ENCODE data around the gene ATG2B.

The ATG2B gene

DNA sequence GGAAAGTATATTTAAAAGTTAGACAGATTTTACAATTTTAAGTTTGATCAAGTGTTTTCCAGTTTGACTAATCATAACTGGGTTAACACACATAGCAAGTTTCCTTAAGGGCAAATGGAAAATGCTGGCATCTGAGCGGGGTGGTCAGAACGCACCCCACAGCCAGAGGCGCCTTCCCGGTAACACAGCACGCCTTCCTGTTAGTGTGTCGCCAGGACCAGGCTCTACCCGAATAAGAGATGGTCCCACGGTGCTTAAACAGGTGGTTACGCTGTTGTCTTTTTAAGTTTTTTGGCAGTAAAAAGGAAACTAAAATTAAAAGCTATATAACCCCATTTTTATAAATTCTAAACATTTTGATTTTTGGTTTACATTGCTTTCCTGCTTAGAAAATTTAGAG is 79.1 kb downstream of the ATG2B start:
- CTCF ChIA-PET, result interaction anchor here (0.7 to 18.8 kb wide), 3 partner anchors 8 to 290 kb away, joined by 3 to 746 read pairs (median 50); no protein-coding TSS in a partner anchor
- no peak overlapping the region for H3K4me3 ChIP-seq (ENCODE audit: low read depth, low read length)

DNA sequence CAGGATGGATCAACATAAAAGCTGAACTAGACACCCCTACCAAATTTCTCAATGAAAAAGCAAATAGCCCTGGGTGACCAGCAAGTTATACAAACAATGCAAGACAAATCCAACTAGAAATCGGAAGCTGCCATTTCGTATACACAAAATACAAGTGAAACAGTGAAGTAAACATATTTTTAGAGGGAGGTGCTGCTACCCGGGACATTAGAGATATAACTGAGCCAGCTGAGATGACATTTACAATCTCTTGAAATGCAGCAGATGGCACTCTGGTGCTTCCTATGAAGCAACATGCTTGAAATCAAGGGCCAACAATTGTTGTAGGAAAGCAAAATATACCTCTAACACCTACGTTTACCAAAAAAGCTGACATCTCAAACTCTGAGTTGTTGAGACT is 81.7 kb downstream of the ATG2B start:
- TF ChIP-seq, protein P1, sequence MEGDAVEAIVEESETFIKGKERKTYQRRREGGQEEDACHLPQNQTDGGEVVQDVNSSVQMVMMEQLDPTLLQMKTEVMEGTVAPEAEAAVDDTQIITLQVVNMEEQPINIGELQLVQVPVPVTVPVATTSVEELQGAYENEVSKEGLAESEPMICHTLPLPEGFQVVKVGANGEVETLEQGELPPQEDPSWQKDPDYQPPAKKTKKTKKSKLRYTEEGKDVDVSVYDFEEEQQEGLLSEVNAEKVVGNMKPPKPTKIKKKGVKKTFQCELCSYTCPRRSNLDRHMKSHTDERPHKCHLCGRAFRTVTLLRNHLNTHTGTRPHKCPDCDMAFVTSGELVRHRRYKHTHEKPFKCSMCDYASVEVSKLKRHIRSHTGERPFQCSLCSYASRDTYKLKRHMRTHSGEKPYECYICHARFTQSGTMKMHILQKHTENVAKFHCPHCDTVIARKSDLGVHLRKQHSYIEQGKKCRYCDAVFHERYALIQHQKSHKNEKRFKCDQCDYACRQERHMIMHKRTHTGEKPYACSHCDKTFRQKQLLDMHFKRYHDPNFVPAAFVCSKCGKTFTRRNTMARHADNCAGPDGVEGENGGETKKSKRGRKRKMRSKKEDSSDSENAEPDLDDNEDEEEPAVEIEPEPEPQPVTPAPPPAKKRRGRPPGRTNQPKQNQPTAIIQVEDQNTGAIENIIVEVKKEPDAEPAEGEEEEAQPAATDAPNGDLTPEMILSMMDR (IDR thresholded peaks at IDR 0.05; ENCODE audit: insufficient read depth, low read length, missing control alignments), result no peak
- H3K4me3 ChIP-seq (ENCODE audit: low read depth, low read length), result no peak overlapping the region
- ChIA-PET CTCF (interaction anchor here (0.7 to 18.8 kb wide), 7 partner anchors 9 to 288 kb away, joined by 3 to 746 read pairs (median 7); no protein-coding TSS in a partner anchor), POLR2A (no interaction called here)
- no peak for DNase-seq (ENCODE audit: low read depth, low spot score)

More for the DNA sequence above, 79.1 kb downstream of the ATG2B start:
- DNase-seq (ENCODE audit: low read depth, low spot score), result no peak
- POLR2A ChIA-PET, result no interaction called here
- TF ChIP-seq, protein P1 (IDR thresholded peaks at IDR 0.05; ENCODE audit: insufficient read depth, low read length, missing control alignments), result no peak

DNA sequence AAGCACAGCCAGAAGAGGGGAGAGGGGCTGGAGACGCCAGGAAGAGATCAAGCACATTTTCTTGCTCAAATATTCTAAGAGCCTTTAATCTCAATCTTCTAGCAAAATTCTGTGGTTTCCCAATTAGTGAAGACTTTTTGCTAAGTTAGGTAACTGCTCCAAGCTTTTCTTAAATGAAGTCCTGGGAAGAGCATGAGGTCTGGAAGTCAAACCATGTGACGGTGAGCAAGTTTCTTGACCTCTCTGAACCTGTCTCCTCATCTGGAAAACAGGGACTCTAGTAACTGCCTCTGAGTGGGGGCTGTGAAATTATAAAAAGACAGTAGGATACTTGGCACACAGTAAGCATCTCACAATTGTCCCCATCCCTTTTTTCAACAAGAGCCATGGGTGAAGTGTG is 83.0 kb downstream of the ATG2B start:
- TF ChIP-seq, protein P1 (IDR thresholded peaks at IDR 0.05; ENCODE audit: insufficient read depth, low read length, missing control alignments), result no peak
- ChIA-PET POLR2A (no interaction called here), CTCF (interaction anchor here (1.4 to 18.8 kb wide), 5 partner anchors 18 to 286 kb away, joined by 3 to 746 read pairs (median 11); no protein-coding TSS in a partner anchor)
- H3K4me3 ChIP-seq (ENCODE audit: low read depth, low read length), result no peak overlapping the region
- no peak for DNase-seq (ENCODE audit: low read depth, low spot score)

DNA sequence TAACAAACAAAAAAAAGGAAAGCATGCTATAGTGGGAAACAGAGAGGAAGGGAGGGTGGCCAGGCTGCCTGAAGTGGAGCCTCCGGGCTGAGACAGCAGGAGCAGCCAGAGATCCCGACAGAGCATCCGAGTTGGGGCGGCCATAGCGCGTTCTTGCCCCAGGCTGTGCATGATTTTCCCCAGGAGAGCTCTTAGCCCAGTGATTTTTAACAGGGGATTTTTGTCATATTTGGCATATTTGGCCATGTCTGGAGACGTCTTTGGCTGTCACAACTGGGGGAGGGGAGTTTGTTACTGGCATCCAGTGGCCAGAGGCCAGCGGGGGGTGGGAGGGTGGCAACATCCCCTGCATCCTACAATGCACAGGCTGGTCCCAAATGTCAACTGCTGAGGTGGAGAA is 83.6 kb downstream of the ATG2B start:
- POLR2A ChIA-PET, result no interaction called here
- no peak overlapping the region for H3K4me3 ChIP-seq (ENCODE audit: low read depth, low read length)
- TF ChIP-seq, protein P1 (IDR thresholded peaks at IDR 0.05; ENCODE audit: insufficient read depth, low read length, missing control alignments), result no peak
- CTCF ChIA-PET, result interaction anchor here (1.4 to 18.8 kb wide), 5 partner anchors 19 to 286 kb away, joined by 3 to 746 read pairs (median 11); no protein-coding TSS in a partner anchor
- no peak for DNase-seq (ENCODE audit: low read depth, low spot score)

DNA sequence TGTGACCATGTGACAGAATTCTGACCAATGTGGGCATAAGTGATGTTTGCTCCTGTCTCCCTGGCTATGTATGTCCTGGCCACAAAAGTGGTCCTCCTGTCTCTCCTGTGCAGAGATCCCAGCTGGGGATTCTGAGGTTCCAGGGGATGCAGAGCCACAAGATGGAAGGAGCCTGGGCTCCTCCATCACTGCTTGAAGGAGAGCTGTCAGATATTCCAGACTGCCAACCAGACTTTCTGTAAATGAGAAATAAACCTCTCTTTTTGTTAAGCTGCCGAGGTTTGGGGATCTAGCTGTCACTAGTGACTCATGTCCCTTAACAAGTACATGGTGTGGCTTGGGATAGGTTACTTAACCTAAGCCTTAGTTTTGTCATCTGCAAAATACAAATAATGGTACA is 85.3 kb downstream of the ATG2B start:
- DNase-seq (ENCODE audit: low read depth, low spot score), result no peak
- TF ChIP-seq, protein P1 (IDR thresholded peaks at IDR 0.05; ENCODE audit: insufficient read depth, low read length, missing control alignments), result no peak
- ChIA-PET POLR2A (interaction anchor here (0.6 kb wide), 1 partner anchor 289 kb away, joined by 3 read pairs; no protein-coding TSS in a partner anchor), CTCF (interaction anchor here (0.6 to 18.8 kb wide), 7 partner anchors 7 to 283 kb away, joined by 3 to 746 read pairs (median 19); no protein-coding TSS in a partner anchor)
- H3K4me3 ChIP-seq (ENCODE audit: low read depth, low read length), result no peak overlapping the region

DNA sequence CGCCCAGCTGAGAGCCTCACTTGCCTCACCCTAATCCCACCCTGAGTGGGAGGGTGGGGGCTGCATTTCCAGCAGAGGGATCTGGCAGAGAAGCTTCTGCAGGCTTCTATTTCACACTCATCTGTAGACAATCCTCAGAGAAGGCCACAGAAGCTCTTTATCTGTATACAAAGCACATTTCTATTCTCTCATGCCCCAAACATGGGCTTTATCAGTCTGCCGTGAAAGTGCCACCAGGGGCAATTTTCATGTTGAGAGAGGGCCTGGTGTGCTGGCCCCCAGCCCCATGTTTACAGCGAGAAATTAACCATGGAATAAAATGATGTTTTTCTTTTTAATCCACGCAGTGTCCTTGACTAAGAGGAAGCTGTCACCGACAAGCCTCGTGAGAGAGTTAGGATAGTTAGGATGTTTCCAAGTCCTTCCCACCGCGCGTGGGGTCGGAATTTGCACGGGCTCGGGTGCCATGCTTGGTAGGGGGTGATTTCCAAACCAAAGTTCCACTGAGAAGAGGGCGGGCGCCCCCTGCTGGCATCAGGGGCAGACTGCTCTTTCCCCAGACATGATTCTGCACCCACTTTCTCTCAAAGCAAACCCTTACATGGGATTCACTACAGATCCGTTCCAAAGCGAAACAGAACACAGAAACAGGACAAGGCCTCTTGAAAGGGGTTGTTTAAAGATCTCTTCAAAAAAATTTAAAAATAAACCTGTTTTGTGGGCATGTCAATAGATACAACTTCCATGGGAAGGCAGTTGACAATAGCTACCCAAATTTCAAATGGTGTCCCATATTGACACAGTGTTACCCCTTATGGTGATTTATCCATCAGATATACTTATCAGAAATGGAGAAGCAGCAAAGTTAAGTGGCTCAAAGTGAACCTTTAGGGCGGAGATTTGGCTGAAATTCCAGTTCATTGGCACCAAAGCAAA is 87.7 kb downstream of the ATG2B start:
- peak; percentile 52 for DNase-seq (ENCODE audit: low read depth, low spot score)
- TF ChIP-seq, protein P1 (IDR thresholded peaks at IDR 0.05; ENCODE audit: insufficient read depth, low read length, missing control alignments), result peak; percentile 97
- H3K4me3 ChIP-seq (ENCODE audit: low read depth, low read length), result no peak overlapping the region
- ChIA-PET POLR2A (no interaction called here), CTCF (interaction anchor here (0.7 to 18.8 kb wide), 41 partner anchors 10 to 281 kb away, joined by 3 to 746 read pairs (median 4); partner anchors contain the start of genes BDKRB1 and BDKRB2)

All from AG04449 (cell line).